Loucy (cell line): Measurements from ENCODE around the gene GPR153.

ENCODE experiments used
- H2AFZ ChIP-seq: fragments of 200-600 bp; sonication (generic); 2 replicates; pipeline ENCODE4 v1.6.0; 2016; ENCODE audit warnings: antibody characterized with exemption, mild to moderate bottlenecking, low read length, moderate library complexity
- H3F3A ChIP-seq: fragments of 200-600 bp; 2 replicates; pipeline ENCODE4 v1.6.0; 2016; ENCODE audit warnings: antibody characterized with exemption, low read depth, mild to moderate bottlenecking
- H3K27me3 ChIP-seq: fragments of 200-600 bp; sonication (generic); 2 replicates; pipeline ENCODE4 v1.6.1; 2014; ENCODE audit warnings: low read length, mild to moderate bottlenecking; ENCODE audit not compliant: insufficient read depth, poor library complexity, severe bottlenecking
- H3K36me3 ChIP-seq: fragments of 200-600 bp; sonication (generic); 2 replicates; pipeline ENCODE4 v1.6.1; 2016; ENCODE audit warnings: low read length; ENCODE audit not compliant: insufficient read depth
- H3K4me1 ChIP-seq: fragments of 200-600 bp; sonication (generic); 2 replicates; pipeline ENCODE4 v1.5.1; 2014; ENCODE audit warnings: low read length, mild to moderate bottlenecking; ENCODE audit not compliant: insufficient read depth, poor library complexity, severe bottlenecking
- H3K4me2 ChIP-seq: fragments of 200-600 bp; sonication (generic); 2 replicates; pipeline ENCODE4 v1.6.0; 2014; ENCODE audit warnings: antibody characterized with exemption, low read length, low read depth, mild to moderate bottlenecking; ENCODE audit not compliant: poor library complexity, severe bottlenecking
- H3K4me3 ChIP-seq: fragments of 200-600 bp; sonication (generic); 2 replicates; pipeline ENCODE4 v1.5.1; 2014; ENCODE audit warnings: low read length, mild to moderate bottlenecking, mixed read lengths; ENCODE audit not compliant: poor library complexity, severe bottlenecking
- H3K79me2 ChIP-seq: fragments of 200-600 bp; sonication (generic); 2 replicates; pipeline ENCODE4 v1.6.1; 2014; ENCODE audit warnings: low read length; ENCODE audit not compliant: insufficient read depth
- H3K9ac ChIP-seq: fragments of 200-600 bp; sonication (generic); 2 replicates; pipeline ENCODE4 v1.6.0; 2014; ENCODE audit warnings: mild to moderate bottlenecking, low read depth, low read length, moderate library complexity; ENCODE audit not compliant: poor library complexity, severe bottlenecking
- H3K9me2 ChIP-seq: fragments of 200-600 bp; sonication (generic); replicated peaks from 2 replicates; pipeline ENCODE4 v1.6.1; 2016; ENCODE audit warnings: low read depth, low read length, mixed read lengths
- H3K9me3 ChIP-seq: fragments of 200-600 bp; sonication (generic); 2 replicates; pipeline ENCODE4 v1.6.1; 2014; ENCODE audit warnings: mild to moderate bottlenecking, antibody characterized with exemption, low read length, low read depth; ENCODE audit not compliant: insufficient read depth
- H4K20me1 ChIP-seq: fragments of 200-600 bp; sonication (generic); 2 replicates; pipeline ENCODE4 v1.6.0; 2014; ENCODE audit warnings: antibody characterized with exemption, low read length, mild to moderate bottlenecking; ENCODE audit not compliant: insufficient read depth, poor library complexity, severe bottlenecking
- CTCF ChIP-seq: fragments of 200-600 bp; sonication (generic); conservative IDR thresholded peaks from 2 replicates; pipeline ENCODE4 v1.5.1; 2014; ENCODE audit warnings: mild to moderate bottlenecking, antibody characterized with exemption, low read length
- EZH2phosphoT487 ChIP-seq: fragments of 200-600 bp; IDR thresholded peaks from 2 replicates; pipeline ENCODE4 v1.6.1; 2018; ENCODE audit warnings: antibody characterized with exemption, mild to moderate bottlenecking, moderate library complexity, borderline replicate concordance

Gene GPR153

GRCh38 chr1:6302568-6302967 lies 41.7 kb upstream of the GPR153 start:
- Histone ChIP-seq H3K9ac (no peak overlapping the region), H3K9me3 (no peaks in the 10 kb centered on the region), H3K9me2 (no peaks in the 10 kb centered on the region), H3K4me2 (no peak overlapping the region), H3K4me1 (no peaks in the 10 kb centered on the region), H3K4me3 (no peak overlapping the region), H3K79me2 (no peaks in the 10 kb centered on the region), H3K27me3 (no peaks in the 10 kb centered on the region), H2AFZ (no peak overlapping the region), H3K36me3 (peaks cover 14% of the 10 kb centered on the region; the same call in 1 of the 2 replicates), H4K20me1 (no peaks in the 10 kb centered on the region), H3F3A (no peaks in the 10 kb centered on the region)
- TF ChIP-seq CTCF (no peak), EZH2phosphoT487 (no peak)

- no peak overlapping the region for H3K4me3 ChIP-seq
- H3K27me3 ChIP-seq: no peaks in the 10 kb centered on the region
These were observed 40.6 kb upstream of the GPR153 start for GRCh38 chr1:6301526-6301925.

GRCh38 chr1:6300342-6301048 lies 39.6 kb upstream of the GPR153 start:
- no peak overlapping the region for H3K9ac ChIP-seq
- H3K9me2 ChIP-seq: no peaks in the 10 kb centered on the region
- H3K9me3 ChIP-seq: no peaks in the 10 kb centered on the region
- H3K79me2 ChIP-seq: no peaks in the 10 kb centered on the region
- no peak overlapping the region for H3K4me3 ChIP-seq
- no peaks in the 10 kb centered on the region for H3F3A ChIP-seq
- TF ChIP-seq CTCF (no peak), EZH2phosphoT487 (no peak)
- H3K36me3 ChIP-seq: peaks cover 6% of the 10 kb centered on the region; the same call in 1 of the 2 replicates
- H3K4me2 ChIP-seq: no peak overlapping the region
- no peaks in the 10 kb centered on the region for H3K4me1 ChIP-seq
- no peaks in the 10 kb centered on the region for H3K27me3 ChIP-seq
- H2AFZ ChIP-seq: no peak overlapping the region
- no peaks in the 10 kb centered on the region for H4K20me1 ChIP-seq

More at GRCh38 chr1:6301526-6301925, 40.6 kb upstream of the GPR153 start:
- no peak overlapping the region for H3K4me2 ChIP-seq
- no peaks in the 10 kb centered on the region for H3F3A ChIP-seq
- H3K79me2 ChIP-seq: no peaks in the 10 kb centered on the region
- no peaks in the 10 kb centered on the region for H3K9me2 ChIP-seq
- no peak overlapping the region for H2AFZ ChIP-seq
- H3K9me3 ChIP-seq: no peaks in the 10 kb centered on the region
- no peaks in the 10 kb centered on the region for H3K4me1 ChIP-seq
- peaks cover 6% of the 10 kb centered on the region; the same call in 1 of the 2 replicates for H3K36me3 ChIP-seq
- H3K9ac ChIP-seq: no peak overlapping the region
- TF ChIP-seq EZH2phosphoT487 (no peak), CTCF (no peak)
- no peaks in the 10 kb centered on the region for H4K20me1 ChIP-seq
